ENCODE measurements around the gene MYL7. TPM values are rescaled to one million over a fixed set of nuclear protein-coding genes. Genes with fewer than 3 reads are reported as not detected.

MYL7 gene
- total and polyA plus RNA-seq, 2 of the 13 experiments (the other 11 are each of a cell fraction or from before 2014, with no cell fraction given), result 1.8 TPM; not detected in 1

- TF ChIP-seq ATF7 (IDR thresholded peaks at IDR 0.05) (no peak), ATF7 (CRISPR knock-in tag; IDR thresholded peaks at IDR 0.05) (no peak), ZBTB14 (CRISPR knock-in tag; IDR thresholded peaks at IDR 0.05) (no peak), LCORL (IDR thresholded peaks at IDR 0.05) (no peak), LCORL (CRISPR knock-in tag; IDR thresholded peaks at IDR 0.05) (no peak), JUND (CRISPR knock-in tag; IDR thresholded peaks at IDR 0.05) (no peak), KLF16 (CRISPR knock-in tag; IDR thresholded peaks at IDR 0.05) (no peak), SP4 (CRISPR knock-in tag; IDR thresholded peaks at IDR 0.05) (no peak)
These were observed 42.3 kb upstream of the MYL7 start (continued) for GRCh38 chr7:44183386-44183785.

- H2AFZ ChIP-seq (ENCODE audit: low read length), result no peak overlapping the region
- H3K4me2 ChIP-seq (ENCODE audit: low read depth, low read length), result no peak overlapping the region
- in situ Hi-C loops (cut with HindIII; ENCODE audit: extremely low pct_ligation_motif_present, low pct_unique_long_range_greater_than_20kb), result no loop called here
- no peak overlapping the region for H3K27ac ChIP-seq (ENCODE audit: extremely low read length, insufficient read depth, low read length)
- H4K20me1 ChIP-seq (ENCODE audit: insufficient read depth, low read length), result no peaks in the 10 kb centered on the region
- H3K9me3 ChIP-seq (ENCODE audit: low read length), result peaks cover 14% of the 10 kb centered on the region
- BruUV-seq (replicated peaks), result no TSS peak
- WGBS (ENCODE audit: low lambda C conversion rate), result 50% methylated on average over 4 of the region's 5 CpGs
- no peak for ATAC-seq
- DNase-seq (ENCODE audit: low spot score), result no peak
- TF ChIP-seq CBFB (CRISPR knock-in tag; IDR thresholded peaks at IDR 0.05) (no peak), ZNF138 (CRISPR knock-in tag; IDR thresholded peaks at IDR 0.05; ENCODE audit: low read depth) (no peak), E2F5 (CRISPR knock-in tag; conservative IDR thresholded peaks at IDR 0.05) (no peak), ZNF24 (IDR thresholded peaks at IDR 0.05) (no peak), RBM39 (IDR thresholded peaks at IDR 0.05; ENCODE audit: low read depth, low read length, poor library complexity, severe bottlenecking) (no peak), ZNF660 (CRISPR knock-in tag; IDR thresholded peaks at IDR 0.05; ENCODE audit: borderline replicate concordance, low read depth) (no peak)
- peaks cover 0 to 21% of the 10 kb centered on the region in 2 experiments; a peak in 2 of 5 replicates for H3K27me3 ChIP-seq (ENCODE audit: control insufficient read depth in 1 of 2, insufficient read depth in 2 of 2, low read length in 2 of 2)
- no peak overlapping the region for H3K4me3 ChIP-seq (replicated peaks in 1 of 3; ENCODE audit: insufficient read depth in 1 of 3, low read depth in 2 of 3, low read length in 3 of 3)
- intact Hi-C loops (cut with micrococcal nuclease; ENCODE audit: unreplicated experiment), result no loop called here
- H3K4me1 ChIP-seq (ENCODE audit: insufficient read depth, low read length), result no peaks in the 10 kb centered on the region
- no peak for FAIRE-seq
- ChIA-PET POLR2A (no interaction called here), CTCF (ENCODE audit: low intra/inter-chr PET ratio, low total read pairs) (no interaction called here)
- H3K36me3 ChIP-seq (replicated peaks in 1 of 2; ENCODE audit: control insufficient read depth in 1 of 2, insufficient read depth in 2 of 2, low read length in 2 of 2), result no peaks in the 10 kb centered on the region
- H3K79me2 ChIP-seq (ENCODE audit: insufficient read depth, low read length), result no peaks in the 10 kb centered on the region
- H3K9ac ChIP-seq (ENCODE audit: insufficient read depth, low read depth, low read length), result no peak overlapping the region
These were observed 41.7 kb upstream of the MYL7 start for GRCh38 chr7:44182827-44183226.
